Liver (tissue), 9 donors: ENCODE measurements around the gene GAL. TPM values are rescaled to one million over a fixed set of nuclear protein-coding genes. Genes with fewer than 3 reads are reported as not detected.

Experiments used
- DNase-seq: peaks from one replicate; pipeline ENCODE4 v3.0.0-alpha.2; 2017; ENCODE audit warnings: low spot score
- H3K27ac ChIP-seq, 2 donors: one replicate each; pipeline ENCODE4 v1.7.0; 2013; ENCODE audit warnings: inconsistent platforms in 2 of 2, low read length in 2 of 2, control low read depth in 1 of 2, low read depth in 1 of 2, mild to moderate bottlenecking in 1 of 2
- H3K27me3 ChIP-seq, 4 donors: one replicate each; pipeline versions ENCODE4 v1.6.1 to v1.7.0; 2013; ENCODE audit warnings: low read length in 3 of 4, inconsistent platforms in 1 of 4, mild to moderate bottlenecking in 1 of 4, moderate library complexity in 1 of 4; ENCODE audit not compliant: control insufficient read depth in 4 of 4, insufficient read depth in 4 of 4
- H3K36me3 ChIP-seq, 4 donors: one replicate each; pipeline versions ENCODE4 v1.6.1 to v1.7.0; 2013; ENCODE audit warnings: low read length in 3 of 4, mild to moderate bottlenecking in 3 of 4, low read depth in 1 of 4, moderate library complexity in 1 of 4; ENCODE audit not compliant: control insufficient read depth in 4 of 4, insufficient read depth in 3 of 4
- H3K4me1 ChIP-seq, 4 donors: one replicate each; pipeline versions ENCODE4 v1.6.1 to v1.7.0; 2013; ENCODE audit warnings: low read length in 3 of 4, mild to moderate bottlenecking in 3 of 4, moderate library complexity in 1 of 4; ENCODE audit not compliant: control insufficient read depth in 4 of 4, insufficient read depth in 4 of 4
- H3K4me3 ChIP-seq, 3 donors: one replicate each; pipeline versions ENCODE4 v1.6.1 to v1.7.0; 2013; ENCODE audit warnings: low read length in 3 of 3, control low read depth in 1 of 3, low read depth in 1 of 3, mild to moderate bottlenecking in 1 of 3
- H3K9ac ChIP-seq, 2 donors: one replicate each; pipeline ENCODE4 v1.7.0; 2013; ENCODE audit warnings: low read length in 2 of 2, mild to moderate bottlenecking in 2 of 2, moderate library complexity in 2 of 2, control low read depth in 1 of 2, low read depth in 1 of 2
- H3K9me3 ChIP-seq, 4 donors: one replicate each; pipeline versions ENCODE4 v1.6.1 to v1.7.0; 2013; ENCODE audit warnings: low read length in 3 of 4; ENCODE audit not compliant: control insufficient read depth in 4 of 4
- ATF3 ChIP-seq: IDR thresholded peaks from 2 replicates; pipeline ENCODE4 v1.6.1; 2016; ENCODE audit warnings: antibody characterized with exemption
- CTCF ChIP-seq: fragments of 150-350 bp; IDR thresholded peaks from 2 replicates; pipeline ENCODE4 v1.5.1; 2017; ENCODE audit warnings: improper control_type of control experiment, low read depth, low read length; ENCODE audit not compliant: missing input control
- EGR1 ChIP-seq, 2 donors: IDR thresholded peaks; 2 replicates each; pipeline ENCODE4 v1.6.1; 2016 to 2018; ENCODE audit warnings: antibody characterized with exemption in 2 of 2, low read depth in 2 of 2
- FOXA1 ChIP-seq: IDR thresholded peaks from 2 replicates; pipeline ENCODE4 v1.6.1; 2016; ENCODE audit warnings: antibody characterized with exemption
- FOXA2 ChIP-seq: IDR thresholded peaks from 2 replicates; pipeline ENCODE4 v1.6.1; 2016; ENCODE audit warnings: antibody characterized with exemption
- HNF4A ChIP-seq, 2 donors: conservative IDR thresholded peaks; 2 replicates each; pipeline ENCODE4 v1.6.1; 2016; ENCODE audit warnings: antibody characterized with exemption in 2 of 2, mild to moderate bottlenecking in 2 of 2
- HNF4G ChIP-seq: IDR thresholded peaks from 2 replicates; pipeline ENCODE4 v1.6.1; 2016; ENCODE audit warnings: antibody characterized with exemption
- JUND ChIP-seq, 2 donors: IDR thresholded peaks; 2 replicates each; pipeline ENCODE4 v1.6.1; 2016; ENCODE audit warnings: antibody characterized with exemption in 2 of 2
- MAX ChIP-seq: IDR thresholded peaks from 2 replicates; pipeline ENCODE4 v1.6.1; 2016; ENCODE audit warnings: antibody characterized with exemption
- NR2F2 ChIP-seq: IDR thresholded peaks from 2 replicates; pipeline ENCODE4 v1.6.1; 2016; ENCODE audit warnings: antibody characterized with exemption
- RAD21 ChIP-seq, 2 donors: IDR thresholded peaks; 2 replicates each; pipeline ENCODE4 v1.6.1; 2016; ENCODE audit warnings: antibody characterized with exemption in 2 of 2, mild to moderate bottlenecking in 2 of 2
- REST ChIP-seq: IDR thresholded peaks from 2 replicates; pipeline ENCODE4 v1.6.1; 2016; ENCODE audit warnings: antibody characterized with exemption, mild to moderate bottlenecking
- RXRA ChIP-seq, 2 donors: IDR thresholded peaks; 2 replicates each; pipeline ENCODE4 v1.6.1; 2017 to 2018; ENCODE audit warnings: antibody characterized with exemption in 2 of 2, mild to moderate bottlenecking in 1 of 2
- SP1 ChIP-seq: IDR thresholded peaks from 2 replicates; pipeline ENCODE4 v1.6.1; 2018; ENCODE audit warnings: antibody characterized with exemption, mild to moderate bottlenecking
- TAF1 ChIP-seq: conservative IDR thresholded peaks from 2 replicates; pipeline ENCODE4 v1.6.1; 2016; ENCODE audit warnings: antibody characterized with exemption, mild to moderate bottlenecking
- YY1 ChIP-seq: IDR thresholded peaks from 2 replicates; pipeline ENCODE4 v1.6.1; 2016; ENCODE audit warnings: antibody characterized with exemption, mild to moderate bottlenecking
- ZBTB33 ChIP-seq: IDR thresholded peaks from 2 replicates; pipeline ENCODE4 v1.6.1; 2016; ENCODE audit warnings: antibody characterized with exemption
- WGBS: extraction: QIAGEN DNeasy Blood & Tissue Kit; methylation state at CpG from one replicate; pipeline ENCODE4 v1.1.7; 2013; 5-methylcytosine and 5-hydroxymethylcytosine counted together
- polyA plus RNA-seq, 2 donors: library from polyadenylated mRNA; stranded (reverse) in 1 of 2; unstranded in 1 of 2; fragments of 200-250 nt in 1 of 2; fragments of >200 nt in 1 of 2; fragmentation: Nextera tagmentation in 1 of 2; extraction: Ambion mirVana in 1 of 2; gene quantifications; one replicate each; pipeline versions ENCODE4 v1.2.1 to v1.2.3, GENCODE V29; 2013 to 2015
- total RNA-seq, 2 donors: library from RNA; depleted of rRNA; stranded (reverse); fragments of >200 nt; gene quantifications; one replicate each; pipeline ENCODE4 v1.2.3, GENCODE V29; 2014
- donor health status: healthy.
- donor health status: healthy.
- donor health status: healthy.
- donor health status: healthy.
- donor health status: healthy.

GAL gene
- total and polyA plus RNA-seq, 4 donors = 0.47 TPM; not detected in 3

- 78% methylated on average over 21 of the region's 21 CpGs for WGBS
- Histone ChIP-seq H3K9me3 (peaks cover 0 to 1% (median 0%) of the 10 kb centered on the region in 4 donors), H3K4me3 (no peak overlapping the region), H3K9ac (no peak overlapping the region), H3K4me1 (no peaks in the 10 kb centered on the region), H3K27me3 (no peaks in the 10 kb centered on the region), H3K36me3 (no peaks in the 10 kb centered on the region), H3K27ac (no peak overlapping the region)
- TF ChIP-seq RXRA (IDR thresholded peaks at IDR 0.05) (no peak), ATF3 (no peak), MAX (no peak), RAD21 (IDR thresholded peaks at IDR 0.05) (no peak), CTCF (no peak), REST (no peak), ZBTB33 (no peak), HNF4G (no peak), SP1 (no peak), HNF4A (conservative IDR thresholded peaks at IDR 0.05) (no peak), TAF1 (no peak), JUND (IDR thresholded peaks at IDR 0.05) (no peak), FOXA2 (no peak), FOXA1 (no peak), EGR1 (IDR thresholded peaks at IDR 0.05; ENCODE audit: low read depth in 2 of 2) (no peak), YY1 (no peak), NR2F2 (no peak)
- no peak for DNase-seq
These were observed 16.5 kb upstream of the GAL start for GRCh38 chr11:68667511-68668500.
